AG04449 (cell line): ENCODE measurements around the gene EXD3.

Experiments used
- CTCF ChIA-PET: fragments of 350-600 bp; formaldehyde crosslinking; extraction: SDS; loops from one replicate; lab custom pipeline; 2021; ENCODE audit warnings: antibody characterized with exemption; lab: Yijun Ruan, JAX
- POLR2A ChIA-PET: fragments of 400-600, 350-600 bp; formaldehyde crosslinking; extraction: SDS; loops from one replicate; lab custom pipeline; 2020; ENCODE audit warnings: antibody characterized with exemption, inconsistent platforms; lab: Yijun Ruan, JAX
- DNase-seq: peaks from one replicate; pipeline ENCODE4 v3.0.0-alpha.2; 2010; ENCODE audit warnings: low read depth, low spot score
- H3K4me3 ChIP-seq: 2 replicates; pipeline ENCODE4 v1.5.1; 2011; ENCODE audit warnings: low read depth, mild to moderate bottlenecking, control low read depth, low read length
- TF ChIP-seq, protein P1 (sequence below): IDR thresholded peaks from one replicate; pipeline ENCODE4 v1.5.1; 2011; ENCODE audit warnings: mild to moderate bottlenecking, moderate library complexity, low read length, control low read depth, inconsistent platforms; ENCODE audit not compliant: insufficient read depth; ENCODE audit errors: missing control alignments

EXD3 gene

DNA sequence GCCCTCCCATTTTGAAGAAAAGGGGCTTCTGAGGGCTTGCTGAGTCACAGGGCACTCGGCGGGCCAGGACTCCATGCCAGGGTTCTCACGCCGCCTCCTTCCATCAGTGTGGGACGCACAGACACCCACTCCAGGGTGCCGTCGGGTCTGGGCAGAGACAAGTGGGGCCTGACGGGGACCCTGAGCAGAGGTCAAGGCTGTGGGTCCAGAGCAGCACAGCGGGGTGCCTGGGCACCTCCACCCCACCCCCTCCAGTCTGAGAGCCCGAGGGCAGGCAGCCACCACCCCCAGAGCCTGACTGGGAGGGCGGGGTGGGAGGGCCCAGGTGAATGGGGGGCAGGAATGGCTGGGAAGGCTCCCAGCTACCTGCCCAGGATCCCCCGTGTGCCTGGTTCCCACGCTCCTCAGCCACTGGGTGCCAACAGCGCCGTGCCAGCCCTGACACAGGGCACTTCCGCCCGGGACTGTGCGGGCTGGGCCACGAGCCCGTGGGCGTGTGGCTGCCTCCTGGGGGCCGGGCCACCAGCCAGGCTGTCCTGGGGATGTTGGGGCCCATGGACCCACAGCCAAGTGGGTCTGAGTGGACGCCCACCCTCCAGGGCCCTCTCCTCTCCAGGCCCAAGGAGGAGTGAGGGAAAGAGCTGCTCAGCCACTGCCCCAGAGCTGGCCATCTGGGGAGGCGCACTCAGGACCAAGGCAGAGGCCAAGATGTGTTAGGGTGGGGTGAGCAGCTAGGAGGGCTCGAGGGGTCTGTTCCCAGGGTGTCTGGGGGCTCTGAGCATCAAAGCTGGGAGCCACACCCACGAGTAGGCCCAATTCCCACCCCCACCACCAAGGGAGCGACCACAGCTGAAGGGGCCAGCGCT is 110.7 kb downstream of the EXD3 start:
- ChIA-PET CTCF (interaction anchor here (1.8 kb wide), 1 partner anchor 9 kb away, joined by 6 read pairs; the partner anchor contains the start of gene NRARP), POLR2A (interaction anchor here (0.6 kb wide), 1 partner anchor 62 kb away, joined by 3 read pairs; no protein-coding TSS in a partner anchor)
- H3K4me3 ChIP-seq, result no peak overlapping the region
- TF ChIP-seq, protein P1, sequence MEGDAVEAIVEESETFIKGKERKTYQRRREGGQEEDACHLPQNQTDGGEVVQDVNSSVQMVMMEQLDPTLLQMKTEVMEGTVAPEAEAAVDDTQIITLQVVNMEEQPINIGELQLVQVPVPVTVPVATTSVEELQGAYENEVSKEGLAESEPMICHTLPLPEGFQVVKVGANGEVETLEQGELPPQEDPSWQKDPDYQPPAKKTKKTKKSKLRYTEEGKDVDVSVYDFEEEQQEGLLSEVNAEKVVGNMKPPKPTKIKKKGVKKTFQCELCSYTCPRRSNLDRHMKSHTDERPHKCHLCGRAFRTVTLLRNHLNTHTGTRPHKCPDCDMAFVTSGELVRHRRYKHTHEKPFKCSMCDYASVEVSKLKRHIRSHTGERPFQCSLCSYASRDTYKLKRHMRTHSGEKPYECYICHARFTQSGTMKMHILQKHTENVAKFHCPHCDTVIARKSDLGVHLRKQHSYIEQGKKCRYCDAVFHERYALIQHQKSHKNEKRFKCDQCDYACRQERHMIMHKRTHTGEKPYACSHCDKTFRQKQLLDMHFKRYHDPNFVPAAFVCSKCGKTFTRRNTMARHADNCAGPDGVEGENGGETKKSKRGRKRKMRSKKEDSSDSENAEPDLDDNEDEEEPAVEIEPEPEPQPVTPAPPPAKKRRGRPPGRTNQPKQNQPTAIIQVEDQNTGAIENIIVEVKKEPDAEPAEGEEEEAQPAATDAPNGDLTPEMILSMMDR, result no peak
- no peak for DNase-seq

DNA sequence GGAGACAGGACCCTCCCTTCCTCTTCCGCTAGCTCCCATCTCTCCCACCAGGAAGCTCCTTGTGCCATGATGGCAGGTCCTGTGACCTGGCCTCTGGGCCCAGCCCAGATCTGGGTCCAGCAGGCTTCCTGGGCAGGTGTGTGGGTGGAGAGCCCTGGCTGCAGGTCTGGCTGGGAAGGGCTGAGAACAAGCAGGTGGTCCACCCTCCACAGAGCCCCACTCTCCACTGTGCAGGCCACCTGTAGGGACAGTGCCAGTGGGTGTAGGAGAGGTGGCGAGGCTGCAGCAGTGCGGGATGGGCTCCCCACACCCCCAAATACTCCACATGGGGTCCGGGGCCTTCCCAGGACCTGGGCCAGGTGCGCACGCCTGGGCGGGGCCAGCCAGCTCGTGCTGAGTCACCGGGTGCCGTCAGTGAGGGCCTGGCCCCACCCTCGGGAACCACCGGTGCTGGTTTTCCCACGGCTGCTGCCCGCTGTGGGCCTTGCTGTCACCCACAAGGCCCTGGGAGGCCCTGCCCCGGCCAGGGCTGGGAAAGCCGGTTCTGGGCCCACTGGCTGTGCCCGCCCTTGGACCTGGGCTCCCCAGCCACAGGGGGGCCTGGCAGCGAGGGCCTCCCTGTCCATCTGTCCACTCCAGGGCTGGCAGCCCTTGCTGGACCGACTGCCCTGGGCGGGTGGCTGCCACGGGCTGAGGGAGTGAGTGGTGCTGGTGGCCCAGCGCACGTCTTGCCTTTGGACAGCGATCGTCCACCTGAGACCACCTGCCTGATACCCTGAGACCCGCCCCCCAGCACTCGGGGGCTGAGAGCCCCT is 111.6 kb downstream of the EXD3 start:
- ChIA-PET POLR2A (no interaction called here), CTCF (interaction anchor here (1.4 kb wide), 1 partner anchor 9 kb away, joined by 4 read pairs; the partner anchor contains the start of gene NRARP)
- TF ChIP-seq, protein P1, result no peak
- DNase-seq, result no peak
- no peak overlapping the region for H3K4me3 ChIP-seq

DNA sequence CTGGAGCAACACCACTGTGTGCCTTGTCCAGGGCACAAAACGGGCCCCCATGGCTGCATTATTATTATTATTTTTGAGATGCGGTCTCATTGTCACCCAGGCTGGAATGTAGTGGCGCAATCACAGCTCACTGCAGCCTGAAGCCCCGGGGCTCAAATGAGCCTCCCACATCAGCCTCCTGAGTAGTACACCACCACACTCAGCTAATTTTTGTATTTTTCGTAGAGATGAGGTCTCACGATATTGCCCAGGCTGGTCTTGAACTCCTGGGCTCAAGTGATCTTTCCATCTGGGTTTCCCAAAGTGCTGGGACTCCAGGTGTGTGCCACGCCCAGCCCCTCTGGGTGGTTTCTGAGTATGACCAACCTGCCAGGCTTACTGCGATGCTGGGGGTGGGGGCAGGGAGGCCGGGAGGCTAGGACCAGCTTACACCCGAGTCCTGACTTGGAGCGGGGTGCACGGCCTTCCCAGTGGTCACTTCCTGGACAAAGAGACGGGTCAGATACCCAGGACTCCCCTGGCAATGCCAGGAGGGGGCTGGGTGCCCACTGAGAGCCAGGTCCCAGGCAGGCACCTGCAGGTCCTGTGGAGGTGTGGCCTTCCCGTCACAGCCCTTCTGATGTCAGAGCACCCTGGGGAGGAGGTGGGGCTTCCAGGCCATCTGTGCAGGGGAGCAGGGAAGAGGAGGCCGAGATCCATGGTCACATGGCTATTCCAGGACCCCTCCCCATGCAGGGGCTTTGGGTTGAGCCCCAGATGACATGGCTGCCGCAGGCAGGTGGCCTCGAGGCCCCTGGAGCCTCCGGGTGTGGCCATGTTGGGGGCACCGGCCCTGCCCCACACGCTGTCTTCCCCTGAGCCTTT is 112.5 kb downstream of the EXD3 start:
- CTCF ChIA-PET, result interaction anchor here (1.4 kb wide), 1 partner anchor 8 kb away, joined by 4 read pairs; the partner anchor contains the start of gene NRARP
- POLR2A ChIA-PET, result no interaction called here
- DNase-seq, result no peak
- TF ChIP-seq, protein P1, result no peak
- no peak overlapping the region for H3K4me3 ChIP-seq

DNA sequence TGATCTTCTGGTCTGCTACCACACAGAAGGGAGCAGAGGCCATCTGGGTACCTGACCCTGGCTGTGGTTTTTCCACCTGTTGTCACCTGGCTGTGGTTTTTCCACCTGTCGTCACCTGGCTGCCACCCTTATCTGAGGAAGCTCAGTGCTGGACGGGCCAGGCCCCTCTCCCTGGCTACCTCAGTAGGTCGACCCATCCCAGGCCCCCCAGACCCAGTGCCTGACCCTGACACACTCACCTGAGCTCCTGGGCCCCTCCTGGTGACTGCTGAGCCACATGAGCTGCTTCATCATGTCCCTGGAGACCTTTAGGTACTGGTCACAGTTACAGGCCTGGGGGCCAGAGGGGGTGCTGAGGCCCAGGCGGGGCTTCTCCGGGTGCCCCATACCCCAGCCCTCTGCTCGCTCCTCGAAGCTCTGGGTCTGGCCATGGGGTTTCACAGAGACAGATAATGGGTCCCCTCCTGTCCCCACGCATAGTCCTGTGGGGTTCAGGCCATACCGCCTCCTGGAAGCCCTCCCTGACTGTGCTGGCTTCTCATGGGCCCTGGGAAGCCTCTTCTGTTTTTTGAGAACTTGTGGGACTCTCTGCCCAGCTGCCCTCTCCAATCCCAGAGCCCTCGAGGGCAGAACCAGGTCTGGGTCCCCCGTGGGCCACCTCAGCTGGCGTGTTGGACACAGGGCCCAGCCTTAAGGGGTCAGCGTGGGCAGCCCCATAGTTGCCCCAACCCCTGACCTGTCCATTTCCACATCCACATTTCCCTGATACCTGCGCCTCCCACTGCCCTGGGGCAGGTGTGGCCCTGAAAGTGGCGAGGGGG is 113.4 kb downstream of the EXD3 start:
- ChIA-PET CTCF (interaction anchor here (1.1 kb wide), 1 partner anchor 13 kb away, joined by 4 read pairs; no protein-coding TSS in a partner anchor), POLR2A (no interaction called here)
- TF ChIP-seq, protein P1, result no peak
- no peak overlapping the region for H3K4me3 ChIP-seq
- DNase-seq, result no peak

DNA sequence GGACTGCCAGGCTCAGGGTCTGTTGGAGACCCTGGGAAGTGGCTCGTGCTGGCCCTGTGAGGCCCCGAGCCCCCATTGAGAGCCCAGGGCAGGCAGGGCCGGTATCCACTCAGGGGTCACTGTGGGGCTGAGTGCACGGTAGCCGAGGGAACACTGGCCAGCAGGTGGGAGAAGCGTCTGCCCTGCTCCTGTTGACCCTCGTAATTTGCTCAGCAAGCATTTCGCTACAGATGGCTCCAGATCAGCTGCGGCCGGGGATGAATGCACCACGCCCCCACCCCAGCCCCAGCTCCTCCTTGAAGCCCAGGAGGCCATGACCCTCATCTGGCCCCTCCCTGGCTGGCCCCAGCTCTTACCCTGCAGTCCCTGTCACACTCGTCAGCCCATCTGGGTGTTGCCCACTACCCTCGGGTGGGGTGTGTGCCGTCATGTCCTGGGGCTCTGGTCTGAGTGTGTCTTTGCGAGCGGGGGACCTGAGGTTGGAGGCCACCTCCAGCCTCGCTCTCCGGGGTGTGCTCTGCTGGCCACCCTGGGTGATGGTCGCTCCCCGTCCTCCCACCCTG is 114.8 kb downstream of the EXD3 start:
- no peak overlapping the region for H3K4me3 ChIP-seq
- ChIA-PET CTCF (interaction anchor here (1.7 kb wide), 1 partner anchor 14 kb away, joined by 3 read pairs; no protein-coding TSS in a partner anchor), POLR2A (no interaction called here)
- TF ChIP-seq, protein P1, result no peak
- no peak for DNase-seq
